ENCODE results near the gene SCARF2.
"Not testable (repeated sequence)": the region's sequence is repeated elsewhere in the genome, so short reads cannot be mapped to it uniquely, and the experiment has no call there.

SCARF2 gene

DNA sequence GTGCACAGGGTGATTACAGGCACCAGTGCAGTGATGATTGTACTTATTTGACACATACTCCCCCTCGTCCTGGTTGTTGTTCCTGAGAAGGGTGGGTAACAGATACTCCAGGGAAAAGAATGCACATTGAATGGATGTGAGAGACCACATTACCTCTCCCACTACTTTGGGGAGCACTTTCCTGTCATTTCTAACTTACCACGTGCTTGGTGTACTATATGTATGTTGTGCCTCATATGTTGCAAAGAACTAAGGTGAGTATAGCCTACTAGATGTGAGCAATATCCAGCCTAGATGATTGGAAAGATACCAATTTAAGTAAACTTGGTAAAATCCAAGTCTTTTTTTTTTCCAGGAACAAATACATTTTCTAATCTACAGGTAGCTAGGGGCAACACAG lies 14.3 kb upstream of the SCARF2 start:
- in situ Hi-C loops (cut with MboI; ENCODE audit: low sequenced_read_pairs, unreplicated experiment) = no loop called here
- TF ChIP-seq, protein P1, sequence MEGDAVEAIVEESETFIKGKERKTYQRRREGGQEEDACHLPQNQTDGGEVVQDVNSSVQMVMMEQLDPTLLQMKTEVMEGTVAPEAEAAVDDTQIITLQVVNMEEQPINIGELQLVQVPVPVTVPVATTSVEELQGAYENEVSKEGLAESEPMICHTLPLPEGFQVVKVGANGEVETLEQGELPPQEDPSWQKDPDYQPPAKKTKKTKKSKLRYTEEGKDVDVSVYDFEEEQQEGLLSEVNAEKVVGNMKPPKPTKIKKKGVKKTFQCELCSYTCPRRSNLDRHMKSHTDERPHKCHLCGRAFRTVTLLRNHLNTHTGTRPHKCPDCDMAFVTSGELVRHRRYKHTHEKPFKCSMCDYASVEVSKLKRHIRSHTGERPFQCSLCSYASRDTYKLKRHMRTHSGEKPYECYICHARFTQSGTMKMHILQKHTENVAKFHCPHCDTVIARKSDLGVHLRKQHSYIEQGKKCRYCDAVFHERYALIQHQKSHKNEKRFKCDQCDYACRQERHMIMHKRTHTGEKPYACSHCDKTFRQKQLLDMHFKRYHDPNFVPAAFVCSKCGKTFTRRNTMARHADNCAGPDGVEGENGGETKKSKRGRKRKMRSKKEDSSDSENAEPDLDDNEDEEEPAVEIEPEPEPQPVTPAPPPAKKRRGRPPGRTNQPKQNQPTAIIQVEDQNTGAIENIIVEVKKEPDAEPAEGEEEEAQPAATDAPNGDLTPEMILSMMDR (IDR thresholded peaks at IDR 0.05; ENCODE audit: borderline replicate concordance, control extremely low read depth, extremely low read depth, insufficient read depth, missing control alignments) = no peak
- no peak for DNase-seq (ENCODE audit: low spot score)

DNA sequence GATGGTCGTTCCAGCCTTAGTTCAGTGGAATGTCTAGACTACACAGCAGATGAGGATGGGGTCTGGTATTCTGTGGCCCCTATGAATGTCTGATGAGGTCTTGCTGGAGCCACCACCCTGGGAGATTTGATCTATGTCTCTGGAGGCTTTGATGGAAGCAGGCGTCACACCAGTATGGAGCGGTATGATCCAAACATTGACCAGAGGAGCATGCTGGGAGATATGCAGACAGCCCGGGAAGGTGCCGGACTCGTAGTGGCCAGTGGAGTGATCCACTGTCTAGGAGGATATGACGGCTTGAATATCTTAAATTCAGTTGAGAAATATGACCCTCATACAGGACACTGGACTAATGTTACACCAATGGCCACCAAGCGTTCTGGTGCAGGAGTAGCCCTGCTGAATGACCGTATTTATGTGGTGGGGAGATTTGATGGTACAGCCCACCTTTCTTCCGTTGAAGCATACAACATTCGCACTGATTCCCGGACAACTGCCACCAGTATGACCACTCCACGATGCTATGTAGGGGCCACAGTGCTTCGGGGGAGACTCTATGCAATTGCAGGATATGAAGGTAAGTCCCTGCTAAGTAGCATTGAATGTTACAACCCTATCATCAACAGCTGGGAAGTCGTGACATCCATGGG lies 13.6 kb upstream of the SCARF2 start:
- DNase-seq (ENCODE audit: low spot score); in situ Hi-C loops (cut with MboI; ENCODE audit: low sequenced_read_pairs, unreplicated experiment): not testable (repeated sequence)

DNA sequence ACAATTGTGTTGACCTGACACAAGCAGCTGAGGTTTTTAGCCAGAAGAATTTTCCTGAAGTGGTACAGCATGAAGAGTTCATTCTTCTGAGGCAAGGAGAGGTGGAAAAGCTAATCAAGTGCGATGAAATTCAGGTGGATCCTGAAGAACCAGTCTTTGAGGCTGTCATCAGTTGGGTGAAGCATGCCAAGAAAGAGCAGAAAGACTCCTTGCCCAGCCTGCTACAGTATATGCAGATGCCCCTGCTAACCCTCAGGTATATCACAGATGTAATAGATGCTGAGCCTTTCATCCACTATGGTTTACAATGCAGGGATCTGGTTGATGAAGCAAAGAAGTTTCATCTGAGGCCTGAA lies 12.9 kb upstream of the SCARF2 start:
- in situ Hi-C loops (cut with MboI; ENCODE audit: low sequenced_read_pairs, unreplicated experiment) = no loop called here

DNA sequence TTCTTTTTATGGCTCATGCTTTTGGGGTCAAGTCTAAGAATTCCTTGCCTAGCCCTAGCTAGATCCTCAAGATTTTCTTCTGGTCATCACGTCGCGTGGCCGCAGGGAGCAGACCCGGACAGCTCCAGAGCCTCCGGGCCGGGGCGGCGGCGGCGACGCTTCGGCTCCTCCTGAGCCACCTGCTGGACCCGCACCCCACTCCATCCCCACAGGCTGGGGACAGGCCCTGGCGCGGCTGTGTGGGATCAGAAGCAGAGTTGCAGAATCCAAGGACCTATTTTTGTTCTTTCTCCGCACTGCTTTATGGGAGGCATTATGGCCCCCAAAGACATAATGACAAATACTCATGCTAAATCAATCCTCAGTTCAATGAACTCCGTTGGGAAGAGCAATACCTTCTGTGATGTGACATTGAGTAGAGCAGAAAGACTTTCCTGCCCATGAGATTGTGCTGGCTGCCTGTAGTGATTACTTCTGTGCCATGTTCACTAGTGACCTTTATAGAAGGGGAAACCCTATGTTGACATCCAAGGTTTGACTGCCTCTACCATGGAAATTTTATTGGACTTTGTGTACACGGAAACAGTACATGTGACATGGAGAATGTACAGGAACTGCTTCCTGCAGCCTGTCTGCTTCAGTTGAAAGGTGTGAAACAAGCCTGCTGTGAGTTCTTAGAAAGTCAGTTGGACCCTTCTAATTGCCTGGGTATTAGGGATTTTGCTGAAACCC lies 12.4 kb upstream of the SCARF2 start:
- in situ Hi-C loops (cut with MboI; ENCODE audit: low sequenced_read_pairs, unreplicated experiment) = no loop called here
- TF ChIP-seq, protein P1 (IDR thresholded peaks at IDR 0.05; ENCODE audit: borderline replicate concordance, control extremely low read depth, extremely low read depth, insufficient read depth, missing control alignments) = no peak
- DNase-seq (ENCODE audit: low spot score) = no peak

More for the DNA sequence above, 12.9 kb upstream of the SCARF2 start:
- no peak for DNase-seq (ENCODE audit: low spot score)
- TF ChIP-seq, protein P1 (IDR thresholded peaks at IDR 0.05; ENCODE audit: borderline replicate concordance, control extremely low read depth, extremely low read depth, insufficient read depth, missing control alignments) = no peak

DNA sequence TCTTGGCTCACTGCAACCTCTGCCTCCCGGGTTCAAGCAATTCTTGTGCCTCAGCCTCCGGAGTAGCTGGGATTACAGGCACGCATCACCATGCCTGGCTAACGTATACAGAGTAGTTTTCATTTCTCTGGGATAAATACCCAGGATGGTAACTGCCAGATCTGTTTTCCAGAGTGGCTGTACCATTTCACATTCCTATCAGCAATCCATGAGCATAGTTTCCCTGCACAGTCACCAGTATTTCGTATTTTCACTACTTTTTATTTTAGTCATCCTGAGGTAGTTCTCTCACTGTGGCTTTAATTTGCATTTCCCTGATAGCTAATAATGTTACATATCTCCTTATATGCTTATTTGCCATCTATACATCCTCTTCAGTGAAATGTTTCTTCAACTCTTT lies 11.0 kb upstream of the SCARF2 start:
- TF ChIP-seq, protein P1 (IDR thresholded peaks at IDR 0.05; ENCODE audit: borderline replicate concordance, control extremely low read depth, extremely low read depth, insufficient read depth, missing control alignments) = no peak
- no peak for DNase-seq (ENCODE audit: low spot score)
- in situ Hi-C loops (cut with MboI; ENCODE audit: low sequenced_read_pairs, unreplicated experiment) = no loop called here

DNA sequence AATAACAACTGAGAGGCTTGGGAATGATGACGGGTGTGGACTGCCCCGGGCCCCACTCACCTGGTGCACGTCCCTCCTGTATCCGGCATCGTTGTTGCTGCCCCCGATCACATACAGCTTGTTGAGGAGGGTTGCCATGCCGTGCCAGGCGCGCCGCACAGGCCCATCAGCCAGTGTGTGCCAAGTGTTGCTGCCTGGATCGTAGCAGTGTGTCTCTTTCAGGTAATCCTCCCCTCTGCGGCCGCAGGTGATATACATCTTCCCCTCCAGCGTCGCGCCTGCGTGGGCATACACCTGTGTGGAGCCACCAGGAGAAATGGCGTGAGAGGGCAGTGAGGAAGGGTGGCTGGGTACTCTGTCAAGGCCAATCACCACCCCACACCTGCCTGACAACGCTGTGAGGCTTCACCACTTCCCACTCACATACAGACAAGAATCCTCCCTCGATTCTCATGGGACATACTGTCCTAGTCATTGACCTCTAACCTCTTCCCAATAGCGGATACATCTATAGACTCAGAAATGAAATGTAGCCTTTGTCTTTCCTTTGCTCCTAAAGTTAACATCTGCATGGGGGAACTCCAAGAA lies 8.9 kb upstream of the SCARF2 start:
- TF ChIP-seq, protein P1 (IDR thresholded peaks at IDR 0.05; ENCODE audit: borderline replicate concordance, control extremely low read depth, extremely low read depth, insufficient read depth, missing control alignments) = no peak
- no peak for DNase-seq (ENCODE audit: low spot score)
- in situ Hi-C loops (cut with MboI; ENCODE audit: low sequenced_read_pairs, unreplicated experiment) = no loop called here

DNA sequence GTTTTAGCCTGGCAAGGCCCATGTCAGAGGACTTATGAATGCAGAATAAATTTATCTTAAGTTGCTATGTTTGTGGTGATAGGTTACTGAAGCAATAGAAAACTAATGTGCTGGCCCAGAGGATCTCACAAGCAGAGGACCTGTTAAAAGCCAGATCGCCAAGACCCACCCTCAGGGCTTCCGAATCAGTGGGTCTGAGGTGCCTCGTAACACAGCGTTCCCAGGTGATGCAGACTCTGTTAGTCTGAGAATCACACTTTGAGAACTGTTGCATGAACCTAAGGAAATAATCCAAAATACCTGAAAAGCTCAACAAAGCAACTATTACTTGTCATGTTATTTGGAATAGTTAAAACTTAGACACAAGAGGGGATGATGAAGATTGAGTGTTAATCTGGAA lies 6.7 kb upstream of the SCARF2 start:
- no peak for DNase-seq (ENCODE audit: low spot score)
- in situ Hi-C loops (cut with MboI; ENCODE audit: low sequenced_read_pairs, unreplicated experiment) = no loop called here
- TF ChIP-seq, protein P1 (IDR thresholded peaks at IDR 0.05; ENCODE audit: borderline replicate concordance, control extremely low read depth, extremely low read depth, insufficient read depth, missing control alignments) = no peak
